Ecto neural progenitor cell (in vitro differentiated cells): ENCODE data around the gene ADGRV1.
"Not testable (repeated sequence)": the region's sequence is repeated elsewhere in the genome, so short reads cannot be mapped to it uniquely, and the experiment has no call there.

ENCODE experiments used
- DNase-seq: peaks from one replicate; pipeline ENCODE4 v3.0.0-alpha.2; 2018; ENCODE audit warnings: low spot score

ADGRV1 gene

DNA sequence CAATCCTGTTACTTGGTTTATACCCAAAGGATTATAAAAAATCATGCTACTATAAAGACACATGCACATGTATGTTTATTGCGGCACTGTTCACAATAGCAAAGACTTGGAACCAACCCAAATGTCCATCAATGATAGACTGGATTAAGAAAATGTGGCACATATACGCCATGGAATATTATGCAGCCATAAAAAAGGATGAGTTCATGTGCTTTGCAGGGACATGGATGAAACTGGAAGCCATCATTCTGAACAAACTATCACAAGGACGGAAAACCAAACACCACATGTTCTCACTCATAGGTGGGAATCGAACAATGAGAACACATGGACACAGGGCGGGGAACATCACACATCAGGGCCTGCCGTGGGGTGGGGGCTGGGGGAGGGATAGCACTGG, 34.5 kb downstream of the ADGRV1 start:
- DNase-seq: not testable (repeated sequence)

DNA sequence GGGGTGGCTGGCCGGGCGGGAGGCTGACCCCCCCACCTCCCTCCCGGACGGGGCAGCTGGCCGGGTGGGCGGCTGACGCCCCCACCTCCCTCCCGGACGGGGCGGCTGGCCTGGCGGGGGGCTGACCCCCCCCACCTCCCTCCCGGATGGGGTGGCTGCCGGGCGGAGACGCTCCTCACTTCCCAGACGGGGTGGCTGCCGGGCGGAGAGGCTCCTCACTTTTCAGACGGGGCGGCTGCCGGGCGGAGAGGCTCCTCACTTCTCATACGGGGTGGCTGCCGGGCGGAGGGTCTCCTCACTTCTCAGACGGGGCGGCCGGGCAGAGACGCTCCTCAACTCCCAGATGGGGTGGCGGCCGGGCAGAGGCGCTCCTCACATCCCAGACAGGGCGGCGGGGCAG, 37.2 kb downstream of the ADGRV1 start:
- DNase-seq: not testable (repeated sequence)

DNA sequence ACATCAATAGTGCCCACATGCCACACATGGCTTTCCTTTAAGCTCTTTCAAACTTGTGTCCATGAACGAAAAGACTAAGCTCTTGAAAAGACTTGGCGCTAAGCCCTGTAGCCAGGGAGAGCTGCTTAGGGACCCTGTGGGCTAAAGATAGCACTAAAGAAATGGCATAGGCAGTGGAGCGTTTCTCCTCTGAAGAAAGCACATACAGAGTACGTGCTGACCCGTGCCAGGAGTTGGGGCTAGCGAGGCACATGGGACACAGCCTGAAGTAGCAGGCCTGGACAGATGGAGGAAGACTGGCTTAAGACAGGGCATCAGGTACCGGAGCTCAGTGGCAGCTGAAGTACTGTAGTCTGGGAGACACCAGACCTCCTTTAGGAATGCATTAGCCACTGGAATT, 39.7 kb downstream of the ADGRV1 start:
- DNase-seq: no peak

DNA sequence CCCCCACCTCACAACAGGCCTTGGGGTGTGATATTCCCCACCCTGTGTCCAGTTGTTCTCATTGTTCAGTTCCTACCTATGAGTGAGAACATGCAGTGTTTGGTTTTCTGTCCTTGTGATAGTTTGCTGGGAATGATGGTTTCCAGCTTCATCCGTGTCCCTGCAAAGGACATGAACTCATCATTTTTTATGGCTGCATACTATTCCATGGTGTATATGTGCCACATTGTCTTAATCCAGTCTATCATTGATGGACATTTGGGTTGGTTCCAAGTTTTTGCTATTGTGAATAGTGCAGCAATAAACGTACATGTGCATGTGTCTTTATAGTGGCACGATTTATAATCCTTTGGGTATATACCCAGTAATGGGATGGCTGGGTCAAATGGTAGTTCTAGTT, 41.7 kb downstream of the ADGRV1 start:
- not testable (repeated sequence) for DNase-seq

DNA sequence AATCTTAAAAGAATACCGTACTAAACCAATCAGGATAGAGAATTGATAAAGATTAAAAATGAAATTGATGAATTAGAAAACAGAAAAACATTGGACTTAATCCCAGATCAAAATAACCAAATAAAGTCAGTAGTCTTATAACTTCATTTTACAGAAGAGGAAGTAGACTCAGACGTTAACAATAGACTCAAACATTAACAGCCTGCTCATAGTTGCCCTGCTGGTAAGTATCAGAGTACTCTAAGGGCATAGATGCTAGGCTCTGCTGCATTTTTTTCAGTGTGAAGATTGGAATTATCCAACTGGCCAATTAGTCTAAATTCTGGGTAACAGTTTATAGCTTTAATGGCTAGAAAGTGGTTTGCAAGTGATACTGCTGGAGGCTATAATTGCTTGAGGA, 42.9 kb downstream of the ADGRV1 start:
- DNase-seq: no peak

DNA sequence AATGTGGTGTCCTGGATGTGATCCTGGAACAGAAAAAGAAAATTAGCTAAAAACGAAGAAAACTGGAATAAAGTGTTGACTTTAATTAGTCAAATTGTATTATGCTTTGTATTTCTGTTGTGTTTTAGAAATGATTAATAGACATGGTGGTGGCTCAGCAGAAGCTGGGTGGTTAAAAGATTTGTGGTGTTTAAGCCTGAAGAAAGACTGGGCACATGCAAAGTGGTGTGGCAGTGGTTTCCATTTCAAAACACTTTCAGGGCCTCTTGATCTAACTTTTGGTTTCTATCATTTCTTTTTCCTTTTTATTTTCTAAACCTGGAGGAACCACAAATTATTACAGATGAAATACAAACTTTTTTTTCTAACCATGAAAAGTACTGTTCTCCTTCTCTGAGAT, 44.1 kb downstream of the ADGRV1 start:
- no peak for DNase-seq

DNA sequence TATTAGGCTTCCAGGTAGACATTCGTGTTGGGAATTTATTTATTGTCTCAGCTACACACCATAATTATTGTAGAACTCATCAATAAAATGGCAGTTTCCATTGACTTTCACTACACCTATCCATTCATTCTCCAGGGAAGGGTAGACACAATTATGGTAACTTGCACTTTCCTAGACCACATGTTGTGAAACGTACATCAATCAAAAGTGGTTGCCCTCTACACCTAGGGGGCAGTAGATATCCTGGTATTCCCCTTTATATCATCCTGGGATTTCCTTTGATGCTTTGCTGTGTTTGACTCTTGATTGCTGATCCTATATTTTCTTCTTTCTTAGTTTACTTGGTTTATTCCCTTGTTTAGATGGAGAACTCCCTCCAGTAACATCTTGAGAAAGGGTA, 47.9 kb downstream of the ADGRV1 start:
- DNase-seq: no peak

DNA sequence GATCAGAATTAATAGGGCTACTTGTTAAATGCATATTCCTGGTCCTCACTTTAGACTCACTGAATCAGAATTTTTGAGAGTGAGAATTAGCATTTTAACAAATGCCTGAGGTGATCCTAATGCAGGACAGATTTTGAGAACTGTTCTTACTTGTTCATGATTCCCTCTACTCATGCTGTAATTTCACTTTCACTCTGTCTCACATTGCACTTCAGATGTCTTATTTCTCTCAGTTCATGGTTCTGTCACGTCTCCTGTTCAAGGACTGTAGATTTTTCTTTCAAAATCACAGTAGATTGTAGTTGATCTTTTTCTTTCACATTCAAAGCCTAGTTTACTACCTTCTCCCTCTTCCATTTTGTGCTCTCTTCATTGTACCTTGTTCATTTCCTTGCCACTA, 54.3 kb downstream of the ADGRV1 start:
- no peak for DNase-seq

DNA sequence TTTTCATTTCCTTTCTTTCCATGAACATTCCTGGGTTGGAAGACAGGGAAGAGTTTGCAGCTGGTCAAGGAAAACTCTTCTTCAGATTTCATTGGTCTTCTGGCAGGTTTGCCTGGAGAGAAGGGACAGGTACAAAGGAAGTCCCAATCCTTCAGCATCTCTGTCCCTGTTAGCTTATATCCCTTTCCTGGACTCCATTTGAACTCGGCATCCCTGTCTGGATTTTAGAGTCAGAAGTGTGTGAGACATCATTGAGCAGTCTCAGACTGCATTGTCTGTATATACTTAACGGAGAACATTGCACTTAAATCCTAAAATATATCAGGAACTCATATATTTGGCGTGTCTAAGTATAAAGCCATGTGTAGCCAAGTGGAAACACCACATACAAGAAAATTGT, 54.9 kb downstream of the ADGRV1 start:
- no peak for DNase-seq

DNA sequence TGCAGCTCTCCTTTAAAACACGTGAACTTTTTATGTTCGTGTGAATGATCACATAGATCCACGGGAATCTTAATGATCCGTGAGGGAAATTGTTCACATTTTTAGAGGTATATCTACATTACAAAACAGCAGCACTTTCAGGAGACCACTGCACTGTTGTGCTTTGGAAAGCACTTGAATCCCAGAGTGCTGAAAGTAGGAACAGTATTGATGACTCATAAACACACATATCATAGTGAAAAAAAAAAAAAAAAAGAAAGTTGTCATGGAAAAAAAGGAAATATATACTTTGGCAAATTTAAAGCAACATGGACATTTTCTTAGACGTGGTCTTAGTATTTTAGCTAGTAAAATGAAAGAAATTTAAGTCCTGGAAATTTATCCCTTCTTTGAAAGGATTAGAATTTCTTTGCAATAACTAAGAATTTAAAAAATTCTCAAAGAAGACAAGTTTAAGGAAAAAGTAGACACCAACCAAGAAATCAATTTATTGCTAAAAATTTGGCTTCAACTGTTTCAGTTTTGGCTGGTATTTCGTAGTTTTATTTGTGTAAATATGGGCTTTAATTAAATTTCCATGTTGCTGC, 55.4 kb downstream of the ADGRV1 start:
- DNase-seq: no peak

DNA sequence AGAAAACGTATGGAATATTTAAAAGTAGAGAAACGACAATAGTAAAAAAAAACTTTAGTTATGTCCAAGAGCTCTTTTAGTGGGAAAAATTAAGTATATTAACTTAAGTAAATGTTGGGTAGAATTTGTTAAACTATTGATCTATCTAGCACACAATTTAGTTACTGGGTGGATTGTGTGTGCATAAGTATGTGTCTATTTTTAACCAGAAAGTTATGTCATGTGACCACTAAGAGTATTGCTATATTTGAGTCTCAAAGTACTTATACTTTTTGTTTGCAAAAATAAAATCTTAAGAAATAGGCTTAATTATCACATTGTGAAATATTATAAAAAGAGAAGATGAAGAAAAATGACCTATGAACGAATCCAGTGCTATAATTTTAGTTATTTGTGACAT, 56.8 kb downstream of the ADGRV1 start:
- no peak for DNase-seq

DNA sequence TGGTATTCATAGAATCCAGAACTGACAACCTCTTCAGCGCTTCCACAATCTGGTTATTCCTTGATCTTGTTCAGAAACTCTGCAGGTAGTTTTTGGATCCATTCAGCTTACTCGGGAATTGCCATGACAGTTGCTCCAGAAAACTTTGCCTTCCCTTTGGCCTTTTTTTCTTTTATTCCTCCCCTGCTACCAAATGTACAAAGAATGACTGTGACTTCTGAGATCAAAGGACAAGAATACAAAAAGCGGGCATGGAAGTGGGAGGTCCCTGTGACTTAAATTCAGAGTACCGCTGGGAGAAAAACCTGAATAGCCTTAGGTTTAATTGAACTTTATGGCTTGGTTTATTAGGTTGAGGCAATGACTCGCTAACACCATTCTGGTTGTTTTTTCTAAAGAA, 59.5 kb downstream of the ADGRV1 start:
- no peak for DNase-seq

DNA sequence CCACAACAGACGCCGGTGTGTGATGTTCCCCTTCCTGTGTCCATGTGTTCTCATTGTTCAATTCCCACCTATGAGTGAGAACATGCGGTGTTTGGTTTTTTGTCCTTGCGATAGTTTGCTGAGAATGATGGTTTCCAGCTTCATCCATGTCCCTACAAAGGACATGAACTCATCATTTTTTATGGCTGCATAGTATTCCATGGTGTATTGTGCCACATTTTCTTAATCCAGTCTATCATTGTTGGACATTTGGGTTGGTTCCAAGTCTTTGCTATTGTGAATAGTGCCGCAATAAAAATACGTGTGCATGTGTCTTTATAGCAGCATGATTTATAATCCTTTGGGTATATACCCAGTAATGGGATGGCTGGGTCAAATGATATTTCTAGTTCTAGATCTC, 61.2 kb downstream of the ADGRV1 start:
- DNase-seq: not testable (repeated sequence)

DNA sequence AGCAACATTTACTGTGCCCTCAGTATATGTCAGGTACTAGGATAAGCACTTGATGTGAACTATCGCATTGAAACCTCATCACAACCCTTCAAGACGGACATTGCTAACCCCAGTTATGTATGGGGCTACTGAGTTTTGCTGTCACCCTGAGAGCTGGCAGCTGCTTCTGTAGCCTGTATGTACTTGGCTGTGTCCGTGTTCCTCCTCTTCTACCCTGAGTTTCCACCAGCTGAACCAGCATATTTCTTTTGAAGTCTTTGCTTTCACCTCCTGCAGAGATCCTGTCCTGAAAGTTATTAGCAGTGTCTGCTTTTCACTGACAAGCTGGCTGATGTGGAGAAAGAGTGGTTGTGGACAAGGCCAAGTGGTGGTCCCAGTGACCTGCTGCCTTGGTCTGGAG, 63.3 kb downstream of the ADGRV1 start:
- no peak for DNase-seq

DNA sequence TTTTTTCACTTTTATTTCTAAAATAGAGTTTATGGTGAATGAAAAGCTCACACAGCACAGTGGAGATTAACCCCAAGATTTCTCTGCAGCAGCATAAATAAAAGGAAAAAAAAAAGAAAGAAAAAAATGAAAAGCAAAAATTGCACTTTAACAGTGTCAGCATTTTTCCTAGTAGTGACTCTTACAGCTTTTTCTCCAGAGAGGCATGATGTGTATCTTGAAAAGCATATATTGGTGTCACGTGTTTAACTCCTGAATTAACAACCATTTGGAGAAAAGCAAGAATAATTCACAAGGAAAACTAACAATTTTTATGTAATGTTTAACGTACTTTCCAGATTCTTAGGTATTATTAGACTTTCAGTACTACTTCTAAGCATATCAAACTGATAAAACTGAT, 67.9 kb downstream of the ADGRV1 start:
- no peak for DNase-seq

DNA sequence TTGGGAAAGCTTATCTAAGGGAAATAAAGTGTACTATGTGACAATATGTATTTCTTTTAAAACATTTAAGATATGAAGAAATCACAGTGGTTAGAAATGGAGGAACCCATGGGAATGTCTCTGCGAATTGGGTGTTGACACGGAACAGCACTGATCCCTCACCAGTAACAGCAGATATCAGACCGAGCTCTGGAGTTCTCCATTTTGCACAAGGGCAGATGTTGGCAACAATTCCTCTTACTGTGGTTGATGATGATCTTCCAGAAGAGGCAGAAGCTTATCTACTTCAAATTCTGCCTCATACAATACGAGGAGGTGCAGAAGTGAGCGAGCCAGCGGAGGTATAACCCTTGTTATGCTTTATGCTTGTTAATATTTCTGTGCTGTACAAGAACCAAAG, 69.9 kb downstream of the ADGRV1 start:
- no peak for DNase-seq

DNA sequence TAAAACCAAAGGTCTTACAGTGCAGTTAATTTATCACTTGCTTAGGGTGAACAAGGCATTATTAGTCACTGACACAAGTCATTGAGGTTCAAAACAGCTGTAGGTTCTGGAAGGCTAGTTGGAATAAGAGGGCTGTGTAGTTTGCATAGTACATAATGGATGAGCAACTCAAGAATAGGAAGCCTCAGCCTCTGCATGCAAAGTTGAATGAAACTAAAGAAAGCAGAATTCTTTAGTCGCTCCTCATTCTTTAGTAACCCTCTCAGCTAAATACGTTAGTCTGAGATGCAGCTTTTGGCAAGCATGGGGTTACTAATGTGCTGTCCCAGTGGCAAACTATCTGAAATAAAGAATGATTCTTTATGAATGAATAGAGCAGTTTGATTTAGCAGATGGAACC, 74.2 kb downstream of the ADGRV1 start:
- no peak for DNase-seq

DNA sequence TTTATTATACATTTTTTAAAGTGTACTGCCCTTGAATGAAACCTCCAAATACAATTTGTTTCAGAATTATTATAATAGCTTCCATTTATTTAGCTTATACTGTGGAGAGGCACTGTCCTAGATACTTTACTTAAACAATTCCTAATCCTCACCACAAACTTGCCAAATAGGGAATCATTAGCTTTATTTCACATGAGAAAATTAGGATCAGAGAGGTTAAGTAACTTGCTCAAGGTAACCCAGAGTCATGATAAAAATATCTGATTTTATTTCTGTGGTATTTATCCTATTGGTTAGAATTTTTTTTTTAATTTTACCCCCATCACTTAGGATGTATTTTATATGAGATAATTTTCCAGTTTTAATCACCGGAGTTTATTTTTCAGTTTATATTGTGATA, 78.4 kb downstream of the ADGRV1 start:
- no peak for DNase-seq

DNA sequence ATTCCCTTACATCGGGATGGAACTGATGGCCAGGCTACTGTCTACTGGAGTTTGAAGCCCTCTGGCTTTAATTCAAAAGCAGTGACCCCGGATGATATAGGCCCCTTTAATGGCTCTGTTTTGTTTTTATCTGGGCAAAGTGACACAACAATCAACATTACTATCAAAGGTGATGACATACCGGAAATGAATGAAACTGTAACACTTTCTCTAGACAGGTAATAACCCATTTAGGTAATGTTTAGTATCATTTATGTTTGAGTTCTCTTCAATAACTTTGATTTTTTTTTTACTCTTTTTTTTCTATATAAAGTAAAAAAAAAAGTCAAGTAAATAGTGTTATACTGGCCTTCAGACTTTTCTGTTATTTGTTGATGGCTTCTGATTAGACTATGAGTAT, 79.1 kb downstream of the ADGRV1 start:
- DNase-seq: no peak

DNA sequence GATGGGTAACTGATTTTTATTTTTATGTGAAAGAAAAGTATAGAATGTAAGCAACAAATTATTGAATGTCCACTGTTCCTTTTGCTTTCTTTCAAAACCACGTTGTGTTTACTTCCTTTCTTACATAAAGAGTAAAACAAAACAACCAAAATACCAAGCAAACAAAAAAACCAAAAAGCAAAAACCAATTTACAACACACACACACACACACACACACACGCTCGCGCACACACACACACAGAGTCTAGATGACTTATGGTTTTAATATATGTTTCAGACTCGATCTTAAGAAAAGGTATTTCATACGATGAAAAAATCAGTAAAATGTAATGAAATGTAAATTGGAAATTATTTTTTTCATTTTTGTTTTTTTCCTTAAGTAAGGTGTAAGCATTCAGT, 80.3 kb downstream of the ADGRV1 start:
- DNase-seq: no peak

DNA sequence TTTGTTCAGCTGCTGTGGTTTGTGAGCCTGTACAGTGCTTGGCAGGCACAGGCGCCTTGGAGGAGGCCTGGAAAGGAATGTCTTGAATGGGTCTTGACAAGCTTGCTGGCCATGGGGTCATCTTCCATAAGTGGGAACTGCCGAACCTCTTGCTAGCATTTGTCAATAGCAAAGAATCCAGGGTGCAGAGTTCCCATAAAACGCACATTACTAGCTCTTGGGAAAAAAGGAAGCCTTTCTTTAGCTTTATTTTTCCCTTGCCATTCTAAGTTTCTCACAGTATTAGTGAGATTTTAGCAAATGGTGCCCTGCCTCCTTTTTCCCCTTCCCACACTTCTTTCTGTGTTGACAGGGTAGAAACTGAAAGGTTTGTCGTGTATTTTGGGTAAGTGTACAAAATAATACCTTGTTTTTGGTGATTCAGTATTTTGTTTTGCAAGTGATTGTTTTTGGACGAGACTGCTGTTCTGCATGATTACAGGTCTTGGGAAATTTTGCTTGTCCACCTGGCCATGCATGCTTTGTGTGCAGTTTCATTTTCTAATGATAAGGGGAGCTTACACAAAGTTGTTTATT, 82.0 kb downstream of the ADGRV1 start:
- no peak for DNase-seq

DNA sequence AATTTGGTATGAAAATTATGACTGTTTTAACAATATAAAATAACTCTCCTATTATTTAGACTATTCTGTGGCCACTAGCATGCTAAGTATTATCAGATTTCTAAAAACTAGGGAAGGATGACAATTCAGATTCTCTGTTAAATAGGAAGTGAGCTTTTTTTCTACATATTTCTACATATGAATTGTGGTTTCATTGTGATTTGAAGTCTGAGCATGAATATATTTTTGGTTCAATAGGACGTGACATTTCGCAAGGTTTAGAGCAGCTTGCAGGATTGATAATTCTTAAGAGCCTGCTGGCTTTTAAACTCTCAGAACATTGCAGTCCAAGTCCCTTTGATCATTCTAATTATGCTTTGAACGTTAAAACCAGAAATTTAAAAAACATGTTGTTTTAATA, 82.9 kb downstream of the ADGRV1 start:
- DNase-seq: no peak

DNA sequence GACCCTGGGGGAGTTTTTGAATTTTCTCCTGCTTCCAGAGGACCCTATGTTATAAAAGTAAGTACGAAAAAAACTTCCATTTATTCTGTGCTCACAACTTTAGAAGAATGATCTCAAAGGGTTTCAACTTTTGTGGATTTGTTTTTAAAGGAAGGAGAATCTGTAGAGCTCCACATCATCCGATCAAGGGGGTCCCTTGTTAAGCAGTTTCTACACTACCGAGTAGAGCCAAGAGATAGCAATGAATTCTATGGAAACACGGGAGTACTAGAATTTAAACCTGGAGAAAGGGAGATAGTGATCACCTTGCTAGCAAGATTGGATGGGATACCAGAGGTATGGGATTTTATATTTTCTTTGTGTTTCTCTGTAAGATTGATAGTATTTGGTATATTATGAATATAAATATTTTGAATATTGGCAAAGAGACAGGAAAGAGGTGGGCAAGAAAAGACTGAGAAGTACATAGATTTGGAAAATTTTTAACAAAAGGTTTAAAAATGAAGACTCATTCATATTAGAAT, 84.2 kb downstream of the ADGRV1 start:
- DNase-seq: no peak

DNA sequence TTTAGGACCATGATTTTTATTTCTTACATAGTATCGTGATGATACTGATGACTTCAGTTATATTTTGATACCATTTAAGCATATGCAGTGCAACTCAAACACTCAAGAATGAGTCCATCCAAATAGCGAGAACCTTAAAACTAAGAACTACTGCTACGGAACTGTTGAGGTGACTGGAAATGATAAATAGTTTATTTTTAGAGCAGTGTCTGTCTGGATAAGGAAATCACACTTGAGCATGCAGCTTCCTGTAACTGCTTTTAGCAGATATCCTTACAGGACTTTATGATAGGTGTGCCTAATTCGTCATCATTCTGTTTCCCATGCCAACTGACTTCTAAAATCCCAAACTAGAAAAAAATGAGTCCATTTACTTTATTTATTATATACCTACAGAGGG, 85.5 kb downstream of the ADGRV1 start:
- no peak for DNase-seq
